Natural killer cell (primary cell): ENCODE measurements around the gene MYO7B. TPM values are rescaled to one million over a fixed set of nuclear protein-coding genes. Genes with fewer than 3 reads are reported as not detected.
A peak's percentile ranks its signal among the peaks of the same experiment; 100 is the strongest.

ENCODE experiments used
- ATAC-seq, 3 donors: fragments of 150-1000 bp in 2 of 3; fragments of 200-7000 bp in 1 of 3; cut with Tn5 transposase; 1 replicate in 1 of 3; 2 replicates in 2 of 3; pipeline ENCODE4 v1.10.0; 2021; ENCODE audit warnings: mild to moderate bottlenecking in 2 of 3, moderate library complexity in 2 of 3
- DNase-seq, 2 donors: peaks; one replicate each; pipeline versions ENCODE4 v3.0.0 to v3.0.0-alpha.2; 2013 to 2021; ENCODE audit warnings: mixed read lengths in 1 of 2
- H3K27ac ChIP-seq: one replicate; pipeline ENCODE4 v1.5.1; 2013; ENCODE audit warnings: mild to moderate bottlenecking, low read length
- H3K27me3 ChIP-seq: one replicate; pipeline ENCODE4 v1.6.1; 2013; ENCODE audit warnings: low read length; ENCODE audit not compliant: control insufficient read depth, insufficient read depth
- H3K36me3 ChIP-seq: one replicate; pipeline ENCODE4 v1.6.1; 2013; ENCODE audit warnings: low read length; ENCODE audit not compliant: control insufficient read depth, insufficient read depth
- H3K4me1 ChIP-seq: one replicate; pipeline ENCODE4 v1.6.1; 2013; ENCODE audit warnings: low read length; ENCODE audit not compliant: control insufficient read depth, insufficient read depth
- H3K4me3 ChIP-seq: one replicate; pipeline ENCODE4 v1.5.1; 2013; ENCODE audit warnings: low read length
- H3K9me3 ChIP-seq: one replicate; pipeline ENCODE4 v1.6.1; 2013; ENCODE audit warnings: low read length; ENCODE audit not compliant: control insufficient read depth, insufficient read depth
- H3K27ac Mint-ChIP-seq, 2 donors: one replicate each; pipeline ENCODE4 v1.8.0; 2022; ENCODE audit warnings: mild to moderate bottlenecking in 2 of 2, mixed read lengths in 2 of 2, moderate library complexity in 1 of 2
- H3K27me3 Mint-ChIP-seq, 2 donors: one replicate each; pipeline ENCODE4 v1.8.0; 2022; ENCODE audit warnings: low read depth in 2 of 2, mixed read lengths in 2 of 2
- H3K36me3 Mint-ChIP-seq: one replicate; pipeline ENCODE4 v1.8.0; 2022; ENCODE audit warnings: mixed read lengths
- H3K4me1 Mint-ChIP-seq, 2 donors: one replicate each; pipeline ENCODE4 v1.8.0; 2022; ENCODE audit warnings: mixed read lengths in 2 of 2
- H3K4me3 Mint-ChIP-seq: one replicate; pipeline ENCODE4 v1.8.0; 2022; ENCODE audit warnings: mild to moderate bottlenecking, moderate library complexity, mixed read lengths
- H3K9me3 Mint-ChIP-seq, 2 donors: one replicate each; pipeline ENCODE4 v1.8.0; 2022; ENCODE audit warnings: mixed read lengths in 2 of 2
- WGBS: methylation state at CpG from one replicate; pipeline ENCODE4 v1.1.7; 2013; ENCODE audit warnings: missing lambda C conversion rate; ENCODE audit not compliant: insufficient coverage; 5-methylcytosine and 5-hydroxymethylcytosine counted together
- intact Hi-C: fragments of 100-400 bp; cut with micrococcal nuclease; formaldehyde crosslinking; loops from one replicate; pipeline ENCODE4 v1.14.2; 2022
- total RNA-seq, 4 donors: library from RNA; stranded (reverse); fragments of 120-200 nt in 1 of 4; gene quantifications; one replicate each; pipeline versions ENCODE4 v1.2.3 to v1.2.4, GENCODE V29; 2013 to 2022
- TF ChIP-seq, protein P1 (sequence below): fragments of 200-600 bp; IDR thresholded peaks from one replicate; pipeline ENCODE4 v1.8.0; 2022; ENCODE audit warnings: antibody characterized with exemption

The MYO7B gene
- total RNA-seq, 3 donors from 2014 or later (not counting 1 experiment from before 2014, with no cell fraction given): 0.14 to 0.45 (median 0.25) TPM

DNA sequence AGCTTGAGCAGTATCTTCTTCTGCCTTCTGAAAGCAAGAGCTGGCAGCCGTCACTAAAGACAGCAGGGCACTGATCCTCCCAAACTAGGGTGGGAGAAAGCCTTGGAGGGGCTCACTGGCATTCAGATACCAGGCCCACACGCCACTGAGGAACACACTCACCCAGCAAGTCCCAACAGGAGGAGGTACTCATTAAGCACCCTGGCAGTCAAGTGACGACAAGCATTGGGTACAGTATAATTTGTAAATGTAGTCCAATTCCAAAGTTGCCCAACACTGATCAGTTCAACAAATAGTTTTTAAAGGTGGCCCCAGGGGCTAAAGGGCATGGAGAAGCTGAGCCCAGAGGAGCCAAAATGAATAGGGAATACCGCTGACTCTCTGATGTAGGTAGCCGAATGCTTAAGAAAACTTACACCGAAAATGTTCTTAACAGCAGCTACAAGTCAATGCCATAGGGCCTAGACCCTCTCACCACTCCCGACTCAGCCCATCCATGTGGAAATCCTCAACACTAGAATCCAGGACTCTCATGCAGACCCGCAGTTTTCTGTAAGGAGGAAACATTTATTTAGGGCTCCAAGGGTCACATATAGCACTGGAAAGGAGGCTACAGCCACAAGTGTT lies 129.9 kb downstream of the MYO7B start:
- Histone ChIP-seq H3K36me3 (no peaks in the 10 kb centered on the region), H3K4me3 (no peak overlapping the region), H3K27ac (no peak overlapping the region), H3K27me3 (peaks cover 12% of the 10 kb centered on the region), H3K9me3 (no peaks in the 10 kb centered on the region), H3K4me1 (no peaks in the 10 kb centered on the region)
- ATAC-seq (no peak), DNase-seq (no peak)
- Mint-ChIP-seq H3K4me3 (no peak overlapping the region), H3K4me1 (peaks cover 0 to 4% of the 10 kb centered on the region in 2 donors), H3K36me3 (no peaks in the 10 kb centered on the region), H3K27me3 (peaks cover 34 to 60% of the 10 kb centered on the region in 2 donors), H3K27ac (no peak overlapping the region), H3K9me3 (no peaks in the 10 kb centered on the region)
- WGBS: 92% methylated on average over 8 of the region's 8 CpGs
- TF ChIP-seq, protein P1, sequence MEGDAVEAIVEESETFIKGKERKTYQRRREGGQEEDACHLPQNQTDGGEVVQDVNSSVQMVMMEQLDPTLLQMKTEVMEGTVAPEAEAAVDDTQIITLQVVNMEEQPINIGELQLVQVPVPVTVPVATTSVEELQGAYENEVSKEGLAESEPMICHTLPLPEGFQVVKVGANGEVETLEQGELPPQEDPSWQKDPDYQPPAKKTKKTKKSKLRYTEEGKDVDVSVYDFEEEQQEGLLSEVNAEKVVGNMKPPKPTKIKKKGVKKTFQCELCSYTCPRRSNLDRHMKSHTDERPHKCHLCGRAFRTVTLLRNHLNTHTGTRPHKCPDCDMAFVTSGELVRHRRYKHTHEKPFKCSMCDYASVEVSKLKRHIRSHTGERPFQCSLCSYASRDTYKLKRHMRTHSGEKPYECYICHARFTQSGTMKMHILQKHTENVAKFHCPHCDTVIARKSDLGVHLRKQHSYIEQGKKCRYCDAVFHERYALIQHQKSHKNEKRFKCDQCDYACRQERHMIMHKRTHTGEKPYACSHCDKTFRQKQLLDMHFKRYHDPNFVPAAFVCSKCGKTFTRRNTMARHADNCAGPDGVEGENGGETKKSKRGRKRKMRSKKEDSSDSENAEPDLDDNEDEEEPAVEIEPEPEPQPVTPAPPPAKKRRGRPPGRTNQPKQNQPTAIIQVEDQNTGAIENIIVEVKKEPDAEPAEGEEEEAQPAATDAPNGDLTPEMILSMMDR: no peak
- intact Hi-C loops: no loop called here

GRCh38 chr2:127669056-127669455 lies 133.6 kb downstream of the MYO7B start:
- no peak for ATAC-seq
- Histone ChIP-seq H3K4me3 (no peak overlapping the region), H3K27ac (no peak overlapping the region), H3K4me1 (peaks cover under 1% of the 10 kb centered on the region), H3K36me3 (no peaks in the 10 kb centered on the region), H3K9me3 (no peaks in the 10 kb centered on the region), H3K27me3 (peaks cover 9% of the 10 kb centered on the region)
- Mint-ChIP-seq H3K9me3 (no peaks in the 10 kb centered on the region), H3K4me3 (no peak overlapping the region), H3K27ac (no peak overlapping the region), H3K27me3 (peaks cover 40 to 82% of the 10 kb centered on the region in 2 donors), H3K36me3 (no peaks in the 10 kb centered on the region), H3K4me1 (peaks cover 0 to under 1% of the 10 kb centered on the region in 2 donors)
- 92% methylated on average over 7 of the region's 7 CpGs for WGBS
- intact Hi-C loops: no loop called here
- TF ChIP-seq, protein P1: no peak
- DNase-seq: no peak

- Mint-ChIP-seq H3K36me3 (no peaks in the 10 kb centered on the region), H3K27me3 (peaks cover 42 to 79% of the 10 kb centered on the region in 2 donors), H3K9me3 (no peaks in the 10 kb centered on the region), H3K4me1 (peaks cover 5% of the 10 kb centered on the region in 2 donors), H3K27ac (no peak overlapping the region), H3K4me3 (no peak overlapping the region)
- 92% methylated on average over 9 of the region's 10 CpGs for WGBS
- H3K27ac ChIP-seq: no peak overlapping the region
- H3K4me3 ChIP-seq: no peak overlapping the region
- H3K27me3 ChIP-seq: peaks cover 11% of the 10 kb centered on the region
- no peaks in the 10 kb centered on the region for H3K36me3 ChIP-seq
- DNase-seq (peak in 1 of 2 donors; percentile 7), ATAC-seq (no peak)
- TF ChIP-seq, protein P1: no peak
- H3K9me3 ChIP-seq: no peaks in the 10 kb centered on the region
- intact Hi-C loops: no loop called here
- H3K4me1 ChIP-seq: peaks cover 7% of the 10 kb centered on the region
Observed at GRCh38 chr2:127670055-127670956, 134.8 kb downstream of the MYO7B start.
